Prostate gland (tissue), 2 donors: ENCODE results near the gene SULT4A1.

Source experiments
- POLR2A ChIP-seq: fragments of 450-650 bp; IDR thresholded peaks from one replicate; pipeline ENCODE4 v1.6.1; 2016; ENCODE audit warnings: antibody characterized with exemption, mild to moderate bottlenecking
- POLR2AphosphoS5 ChIP-seq: sonication (generic); formaldehyde crosslinking; IDR thresholded peaks from one replicate; pipeline ENCODE4 v1.6.1; 2017; ENCODE audit warnings: antibody characterized with exemption
- TF ChIP-seq, protein P1 (sequence below), 4 experiments: fragments of 200-600 bp in 2 of 4; fragments of 450-650 bp in 2 of 4; sonication (generic) in 2 of 4; IDR thresholded peaks; 1 replicate in 3 of 4; 2 replicates in 1 of 4; pipeline ENCODE4 v1.5.1; 2016 to 2019; ENCODE audit warnings: antibody characterized with exemption in 4 of 4, mild to moderate bottlenecking in 2 of 4, moderate library complexity in 2 of 4

DNA sequence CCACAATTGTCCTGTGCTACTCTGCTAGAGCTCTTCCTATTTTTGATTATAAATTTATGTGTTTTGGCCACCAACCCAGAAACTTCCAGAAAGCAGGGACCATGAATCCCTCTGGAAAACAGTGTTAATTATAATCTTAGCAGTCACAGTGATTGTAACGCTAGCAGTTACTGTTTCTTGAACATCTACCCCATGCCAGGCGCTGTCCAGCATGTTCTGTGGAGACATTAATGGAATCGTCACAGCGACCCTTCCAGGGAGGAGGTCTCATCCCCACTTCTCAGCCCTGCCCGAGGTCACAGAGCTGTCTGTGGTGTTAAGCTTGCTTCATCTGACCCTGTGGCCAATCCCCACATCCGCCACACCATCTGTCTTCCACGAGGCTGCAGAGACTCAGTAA, 43.4 kb upstream of the SULT4A1 start:
- TF ChIP-seq, protein P1, sequence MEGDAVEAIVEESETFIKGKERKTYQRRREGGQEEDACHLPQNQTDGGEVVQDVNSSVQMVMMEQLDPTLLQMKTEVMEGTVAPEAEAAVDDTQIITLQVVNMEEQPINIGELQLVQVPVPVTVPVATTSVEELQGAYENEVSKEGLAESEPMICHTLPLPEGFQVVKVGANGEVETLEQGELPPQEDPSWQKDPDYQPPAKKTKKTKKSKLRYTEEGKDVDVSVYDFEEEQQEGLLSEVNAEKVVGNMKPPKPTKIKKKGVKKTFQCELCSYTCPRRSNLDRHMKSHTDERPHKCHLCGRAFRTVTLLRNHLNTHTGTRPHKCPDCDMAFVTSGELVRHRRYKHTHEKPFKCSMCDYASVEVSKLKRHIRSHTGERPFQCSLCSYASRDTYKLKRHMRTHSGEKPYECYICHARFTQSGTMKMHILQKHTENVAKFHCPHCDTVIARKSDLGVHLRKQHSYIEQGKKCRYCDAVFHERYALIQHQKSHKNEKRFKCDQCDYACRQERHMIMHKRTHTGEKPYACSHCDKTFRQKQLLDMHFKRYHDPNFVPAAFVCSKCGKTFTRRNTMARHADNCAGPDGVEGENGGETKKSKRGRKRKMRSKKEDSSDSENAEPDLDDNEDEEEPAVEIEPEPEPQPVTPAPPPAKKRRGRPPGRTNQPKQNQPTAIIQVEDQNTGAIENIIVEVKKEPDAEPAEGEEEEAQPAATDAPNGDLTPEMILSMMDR (IDR thresholded peaks at IDR 0.05): no peak
- TF ChIP-seq POLR2A (no peak), POLR2AphosphoS5 (no peak)
